Smooth muscle cell (in vitro differentiated cells): ENCODE results near the gene ATP4A. TPM values are rescaled to one million over a fixed set of nuclear protein-coding genes. Genes with fewer than 3 reads are reported as not detected.

Experiments used
- DNase-seq: peaks from one replicate; lab custom pipeline; 2025; ENCODE audit not compliant: unreplicated experiment; lab: John Stamatoyannopoulos, UW
- H2AFZ ChIP-seq: fragments of 200-600 bp; sonication (generic); 2 replicates; pipeline ENCODE4 v1.6.0; 2016; ENCODE audit warnings: antibody characterized with exemption, low read depth, mild to moderate bottlenecking
- H3F3A ChIP-seq: fragments of 200-600 bp; sonication (generic); 2 replicates; pipeline ENCODE4 v1.6.0; 2017; ENCODE audit warnings: antibody characterized with exemption, low read depth
- H3K27ac ChIP-seq: fragments of 200-600 bp; sonication (generic); 2 replicates; pipeline ENCODE4 v1.5.1; 2016; ENCODE audit warnings: low read depth, mild to moderate bottlenecking
- H3K27me3 ChIP-seq: fragments of 200-600 bp; sonication (generic); 2 replicates; pipeline ENCODE4 v1.6.1; 2016; ENCODE audit warnings: low read depth, mild to moderate bottlenecking
- H3K36me3 ChIP-seq: fragments of 200-600 bp; sonication (generic); 2 replicates; pipeline ENCODE4 v1.5.1; 2016; ENCODE audit warnings: low read depth
- H3K4me1 ChIP-seq: fragments of 200-600 bp; sonication (generic); 2 replicates; pipeline ENCODE4 v1.5.1; 2016; ENCODE audit warnings: low read depth
- H3K4me2 ChIP-seq: fragments of 200-600 bp; sonication (generic); 2 replicates; pipeline ENCODE4 v1.6.0; 2016; ENCODE audit warnings: mild to moderate bottlenecking
- H3K4me3 ChIP-seq: fragments of 200-600 bp; sonication (generic); 2 replicates; pipeline ENCODE4 v1.5.1; 2016; ENCODE audit warnings: mild to moderate bottlenecking
- H3K79me2 ChIP-seq: fragments of 200-600 bp; sonication (generic); 2 replicates; pipeline ENCODE4 v1.6.0; 2016; ENCODE audit warnings: low read depth, mild to moderate bottlenecking
- H3K9ac ChIP-seq: fragments of 200-600 bp; sonication (generic); 2 replicates; pipeline ENCODE4 v1.6.0; 2016; ENCODE audit warnings: low read depth
- H3K9me3 ChIP-seq: fragments of 200-600 bp; sonication (generic); replicated peaks from 2 replicates; pipeline ENCODE4 v1.5.1; 2016; ENCODE audit warnings: low read depth
- H4K20me1 ChIP-seq: fragments of 200-600 bp; sonication (generic); 2 replicates; pipeline ENCODE4 v1.6.0; 2016; ENCODE audit warnings: low read depth
- WGBS: methylation state at CpG from one replicate; pipeline ENCODE4 v1.1.7; 2016; ENCODE audit warnings: low lambda C conversion rate; 5-methylcytosine and 5-hydroxymethylcytosine counted together
- polyA plus RNA-seq: library from polyadenylated mRNA; unstranded; fragments of >200 nt; fragmentation: Nextera tagmentation; extraction: Ambion mirVana; gene quantifications from 2 replicates; pipeline ENCODE4 v1.2.1, GENCODE V29; 2016
- total RNA-seq: library from RNA; depleted of rRNA; stranded (reverse); fragments of >200 nt; gene quantifications from 2 replicates; pipeline ENCODE4 v1.2.3, GENCODE V29; 2014
- TF ChIP-seq, protein P1 (sequence below): fragments of 200-600 bp; sonication (generic); IDR thresholded peaks from 2 replicates; pipeline ENCODE4 v1.5.1; 2017; ENCODE audit warnings: borderline replicate concordance, mild to moderate bottlenecking, antibody characterized with exemption; ENCODE audit not compliant: insufficient read depth, poor library complexity, severe bottlenecking

The ATP4A gene
- total and polyA plus RNA-seq, 2 experiments from 2014 or later, result not detected

DNA sequence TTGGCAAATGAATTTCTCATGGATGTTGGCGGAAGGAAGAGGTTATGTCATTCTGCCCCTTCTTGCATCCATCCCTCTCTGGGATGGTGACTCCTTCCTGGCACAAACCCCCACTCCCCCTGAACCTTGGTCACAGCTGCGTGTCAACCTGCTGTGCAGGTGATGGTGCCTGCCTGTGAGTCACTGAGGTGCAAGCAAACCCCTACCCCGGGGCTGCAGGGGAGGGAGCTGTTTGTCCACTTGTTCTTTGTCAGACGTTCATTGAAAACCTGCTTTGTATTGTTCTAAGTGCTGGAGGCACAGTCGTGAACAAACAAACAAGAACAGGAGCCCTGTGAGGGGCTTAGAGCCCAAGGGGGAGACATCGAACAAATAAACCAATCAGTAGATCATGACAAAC, 32.2 kb downstream of the ATP4A start:
- Histone ChIP-seq H3K9me3 (no peaks in the 10 kb centered on the region), H3K27ac (no peak overlapping the region), H3K4me3 (no peak overlapping the region), H3K36me3 (no peaks in the 10 kb centered on the region), H3K9ac (no peak overlapping the region), H3K4me1 (peaks cover 4% of the 10 kb centered on the region), H4K20me1 (no peaks in the 10 kb centered on the region), H2AFZ (no peak overlapping the region), H3F3A (no peaks in the 10 kb centered on the region), H3K27me3 (no peaks in the 10 kb centered on the region), H3K4me2 (no peak overlapping the region), H3K79me2 (no peaks in the 10 kb centered on the region)
- TF ChIP-seq, protein P1, sequence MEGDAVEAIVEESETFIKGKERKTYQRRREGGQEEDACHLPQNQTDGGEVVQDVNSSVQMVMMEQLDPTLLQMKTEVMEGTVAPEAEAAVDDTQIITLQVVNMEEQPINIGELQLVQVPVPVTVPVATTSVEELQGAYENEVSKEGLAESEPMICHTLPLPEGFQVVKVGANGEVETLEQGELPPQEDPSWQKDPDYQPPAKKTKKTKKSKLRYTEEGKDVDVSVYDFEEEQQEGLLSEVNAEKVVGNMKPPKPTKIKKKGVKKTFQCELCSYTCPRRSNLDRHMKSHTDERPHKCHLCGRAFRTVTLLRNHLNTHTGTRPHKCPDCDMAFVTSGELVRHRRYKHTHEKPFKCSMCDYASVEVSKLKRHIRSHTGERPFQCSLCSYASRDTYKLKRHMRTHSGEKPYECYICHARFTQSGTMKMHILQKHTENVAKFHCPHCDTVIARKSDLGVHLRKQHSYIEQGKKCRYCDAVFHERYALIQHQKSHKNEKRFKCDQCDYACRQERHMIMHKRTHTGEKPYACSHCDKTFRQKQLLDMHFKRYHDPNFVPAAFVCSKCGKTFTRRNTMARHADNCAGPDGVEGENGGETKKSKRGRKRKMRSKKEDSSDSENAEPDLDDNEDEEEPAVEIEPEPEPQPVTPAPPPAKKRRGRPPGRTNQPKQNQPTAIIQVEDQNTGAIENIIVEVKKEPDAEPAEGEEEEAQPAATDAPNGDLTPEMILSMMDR, result no peak
- 75% methylated on average over 6 of the region's 6 CpGs for WGBS
- no peak for DNase-seq

DNA sequence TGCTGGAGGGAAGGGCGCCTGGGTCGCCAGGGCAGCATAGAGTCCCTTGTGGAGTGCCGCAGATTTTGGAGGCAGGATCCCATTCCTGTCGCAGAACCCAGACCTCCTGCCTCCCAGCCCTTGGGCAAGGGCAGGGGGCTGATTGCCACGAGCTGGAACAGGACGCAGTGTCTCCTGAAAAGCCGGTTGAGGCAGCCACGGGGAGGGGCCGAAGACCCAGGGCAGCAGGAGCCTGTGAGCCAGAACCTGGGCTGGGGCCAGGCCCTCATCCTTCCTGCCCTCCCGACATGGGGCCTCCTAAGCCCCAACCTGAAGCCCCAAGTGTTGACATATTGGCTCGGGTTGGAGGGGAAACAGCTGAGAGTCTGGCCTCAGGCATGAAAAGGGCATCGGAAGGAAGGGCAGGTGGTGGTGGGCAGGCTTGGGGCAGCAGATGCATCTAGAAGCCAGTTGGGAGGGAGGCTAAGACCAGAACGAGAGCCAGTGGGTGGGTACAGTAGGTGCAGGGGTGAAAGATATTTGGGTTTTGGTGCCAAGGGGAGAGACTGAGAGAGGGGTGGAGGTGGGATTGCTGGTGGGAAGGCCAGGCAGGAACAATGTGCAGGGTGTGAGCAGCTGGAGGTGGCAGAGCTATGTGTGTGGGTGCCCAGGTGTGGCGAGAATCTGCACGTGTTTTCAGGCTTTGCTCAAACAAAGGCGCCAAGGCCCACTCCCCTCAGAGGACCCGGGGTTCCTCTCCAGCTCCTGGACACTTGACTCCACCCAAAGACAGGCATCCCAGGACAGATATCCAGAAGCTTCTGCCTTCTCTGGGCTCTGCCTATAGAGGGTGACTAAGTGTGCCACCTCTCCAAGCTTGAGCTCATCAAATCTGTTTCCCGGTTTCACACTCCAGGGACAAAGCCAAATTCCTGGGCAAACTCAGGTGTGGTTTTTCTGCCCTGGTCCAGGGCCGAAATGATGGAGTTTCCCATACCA, 33.9 kb downstream of the ATP4A start:
- Histone ChIP-seq H3K79me2 (no peaks in the 10 kb centered on the region), H2AFZ (no peak overlapping the region), H3K27ac (no peak overlapping the region), H3K27me3 (peaks cover 6% of the 10 kb centered on the region), H3K4me1 (peaks cover 4% of the 10 kb centered on the region), H3F3A (no peaks in the 10 kb centered on the region), H3K9ac (no peak overlapping the region), H3K4me2 (no peak overlapping the region), H3K4me3 (no peak overlapping the region), H3K36me3 (no peaks in the 10 kb centered on the region), H3K9me3 (no peaks in the 10 kb centered on the region), H4K20me1 (no peaks in the 10 kb centered on the region)
- 84% methylated on average over 18 of the region's 19 CpGs for WGBS
- TF ChIP-seq, protein P1, result no peak
- DNase-seq, result no peak

DNA sequence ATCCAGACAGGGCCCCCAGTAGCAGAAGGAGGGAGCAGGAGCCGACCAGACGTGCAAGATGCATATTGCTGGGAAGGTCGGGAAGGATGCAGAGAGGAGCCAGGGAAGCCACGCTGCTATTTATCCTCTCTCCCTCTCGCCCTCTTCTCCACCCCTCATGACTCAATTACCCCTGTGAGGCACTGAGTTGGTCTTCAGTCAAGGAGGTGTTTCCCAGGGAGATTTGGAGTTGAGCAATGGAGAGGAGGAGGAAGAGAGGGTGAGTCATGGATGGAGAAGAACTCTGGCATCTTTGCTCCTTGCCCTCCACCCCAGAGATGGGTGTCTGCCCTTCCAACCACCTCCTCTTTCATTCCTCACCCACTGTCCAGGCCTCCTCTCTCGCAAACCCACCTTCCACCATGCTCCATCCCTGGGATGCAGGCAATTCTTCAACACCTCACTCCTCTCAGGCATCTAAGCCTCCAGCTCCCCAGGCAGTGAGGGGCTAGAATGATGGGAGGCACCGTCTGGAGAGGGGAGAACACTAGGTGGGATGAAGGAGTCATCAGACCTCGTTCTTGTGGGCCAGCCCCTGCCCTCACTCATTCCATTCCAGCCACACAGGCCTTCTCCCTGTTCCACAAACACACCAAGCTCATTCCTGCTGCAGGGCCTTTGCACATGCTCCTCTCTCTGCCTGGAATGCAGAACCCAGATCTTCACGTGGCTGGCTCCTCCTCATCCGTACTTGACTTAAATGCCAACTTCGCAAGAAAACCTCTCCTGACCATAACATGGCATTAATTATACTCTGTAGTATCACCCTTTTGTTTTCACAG, 35.0 kb downstream of the ATP4A start, which contains the start of gene SBSN:
Gene SBSN (minus strand): TSS at position 94 of the 821 bp plus-strand sequence. CDS start 30 bp downstream, at position 64.
- WGBS, result 80% methylated on average over 11 of the region's 11 CpGs

More for the DNA sequence above, 35.0 kb downstream of the ATP4A start, which contains the start of gene SBSN:
- Histone ChIP-seq H3K79me2 (no peaks in the 10 kb centered on the region), H4K20me1 (no peaks in the 10 kb centered on the region), H3K4me2 (no peak within 1 kb of the TSS), H3K27me3 (peaks cover 6% of the 10 kb centered on the region), H3K4me3 (no peak within 1 kb of the TSS), H2AFZ (no peak within 1 kb of the TSS), H3F3A (no peaks in the 10 kb centered on the region), H3K4me1 (peaks cover 4% of the 10 kb centered on the region), H3K36me3 (no peaks in the 10 kb centered on the region), H3K27ac (no peak within 1 kb of the TSS), H3K9me3 (no peaks in the 10 kb centered on the region), H3K9ac (no peak within 1 kb of the TSS)
- DNase-seq, result no peak
- TF ChIP-seq, protein P1, result no peak
